NCI-H2107 (cell line): ENCODE results near the gene BICC1.
"Not testable (repeated sequence)": the region's sequence is repeated elsewhere in the genome, so short reads cannot be mapped to it uniquely, and the experiment has no call there.

ENCODE experiments used
- DNase-seq: peaks from one replicate; lab custom pipeline; 2025; lab: John Stamatoyannopoulos, UW

Gene BICC1

DNA sequence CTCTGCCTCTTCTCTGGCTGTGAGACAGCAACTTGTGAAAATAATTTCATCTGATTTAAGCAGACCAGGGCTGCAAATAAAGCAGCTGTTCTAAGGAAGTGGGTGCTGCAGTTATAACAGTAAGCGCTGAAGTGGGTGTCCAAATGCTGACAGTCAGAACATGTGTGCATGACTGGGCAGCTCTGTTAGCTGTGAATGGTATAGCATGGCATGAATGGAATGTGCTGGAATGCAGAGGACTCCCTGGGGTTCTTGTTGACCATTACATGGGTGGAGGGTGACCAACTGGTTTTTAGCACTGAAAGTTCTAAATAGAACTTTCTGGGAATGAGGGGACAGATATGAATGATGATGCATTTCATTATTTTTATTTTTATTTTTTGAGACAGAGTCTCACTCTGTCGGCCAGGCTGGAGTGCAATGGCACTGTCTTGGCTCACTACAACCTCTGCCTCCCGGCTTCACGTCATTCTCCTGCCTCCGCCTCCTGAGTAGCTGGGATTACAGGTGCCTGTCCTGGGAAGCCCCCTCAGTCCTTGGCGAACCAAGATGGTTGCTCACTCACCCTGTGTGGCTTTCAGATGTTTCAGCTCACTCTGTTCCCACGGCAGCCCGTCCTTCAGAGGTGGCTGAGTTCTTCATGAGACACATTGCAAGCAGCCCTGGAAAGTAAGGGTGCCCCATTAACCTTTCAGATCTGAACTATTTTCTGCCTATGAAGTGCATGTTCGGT, 344.0 kb downstream of the BICC1 start:
- DNase-seq = no peak

- no peak for DNase-seq
Observed at GRCh38 chr10:58857251-58857805, 344.7 kb downstream of the BICC1 start.

GRCh38 chr10:58858123-58858522, 345.5 kb downstream of the BICC1 start:
- not testable (repeated sequence) for DNase-seq

DNA sequence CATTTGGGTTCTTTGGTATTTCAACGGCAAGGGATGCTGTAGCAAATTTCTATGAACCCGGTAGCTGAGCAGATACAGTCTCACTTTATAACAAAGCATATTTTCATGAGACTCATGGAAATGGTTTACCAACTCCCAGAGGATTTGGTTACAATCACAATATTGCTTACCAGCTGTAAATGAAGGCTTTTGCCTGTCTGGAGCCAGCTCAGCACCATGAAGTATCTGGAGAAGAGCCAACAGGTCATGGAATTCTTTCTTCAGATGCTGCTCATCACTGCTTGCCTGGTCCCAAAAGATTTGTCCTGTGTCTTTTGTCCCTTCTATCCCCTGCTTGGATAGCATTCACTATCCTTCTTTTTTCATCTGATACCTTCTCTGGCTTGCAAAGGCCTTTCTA, 346.9 kb downstream of the BICC1 start:
- DNase-seq = no peak

GRCh38 chr10:58867683-58868082, 355.0 kb downstream of the BICC1 start:
- no peak for DNase-seq

DNA sequence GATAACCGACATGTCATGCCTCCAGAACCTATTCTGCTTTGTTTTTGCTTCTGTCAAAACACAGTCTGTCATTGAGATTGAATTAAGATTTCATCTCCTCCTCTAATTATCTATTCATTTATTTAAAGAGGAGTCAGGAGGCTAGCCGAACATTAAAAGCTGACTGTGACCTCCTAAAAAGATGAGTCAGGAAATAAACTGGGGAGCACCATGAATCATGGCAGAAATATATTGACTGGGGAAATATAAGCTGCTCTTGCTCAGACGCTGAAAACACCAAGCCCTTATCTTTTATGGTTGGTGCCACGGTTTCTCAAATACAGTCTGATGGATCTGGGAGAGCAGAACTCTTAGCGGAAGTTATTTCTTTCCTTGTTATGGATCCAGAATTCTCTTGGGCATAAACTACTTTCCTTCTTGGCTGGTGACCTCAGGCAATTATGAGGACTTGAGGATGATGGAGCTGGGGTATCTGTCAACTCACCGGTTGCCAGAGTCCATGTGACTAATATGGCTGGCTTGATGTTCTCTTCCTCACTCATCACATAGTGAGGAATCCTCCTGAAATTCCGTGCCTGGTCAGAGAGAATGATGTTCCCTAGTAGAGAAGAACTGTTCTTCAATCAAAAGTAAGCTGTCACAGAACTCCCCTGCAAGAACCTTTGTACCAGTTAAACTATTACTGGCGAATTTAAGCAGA, 356.2 kb downstream of the BICC1 start:
- DNase-seq = no peak

DNA sequence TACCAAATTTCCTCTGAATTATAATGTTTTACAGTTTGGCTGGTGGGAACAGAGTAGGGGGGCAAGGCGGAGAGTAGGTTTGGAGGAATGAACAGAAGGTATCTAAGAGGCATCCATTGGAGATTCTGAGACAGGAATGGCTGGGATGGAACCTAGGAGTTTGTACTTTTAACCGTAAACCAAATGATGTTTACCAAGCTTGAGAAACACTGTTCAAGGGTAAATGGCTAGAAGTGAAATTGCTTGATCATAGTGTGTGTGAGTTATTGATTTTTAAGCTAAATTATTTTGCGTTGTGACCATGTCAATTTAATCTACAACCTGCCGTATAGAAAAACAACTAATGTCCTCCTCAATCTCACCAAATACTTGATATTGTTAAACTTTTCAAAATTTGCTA, 357.4 kb downstream of the BICC1 start:
- DNase-seq = no peak

DNA sequence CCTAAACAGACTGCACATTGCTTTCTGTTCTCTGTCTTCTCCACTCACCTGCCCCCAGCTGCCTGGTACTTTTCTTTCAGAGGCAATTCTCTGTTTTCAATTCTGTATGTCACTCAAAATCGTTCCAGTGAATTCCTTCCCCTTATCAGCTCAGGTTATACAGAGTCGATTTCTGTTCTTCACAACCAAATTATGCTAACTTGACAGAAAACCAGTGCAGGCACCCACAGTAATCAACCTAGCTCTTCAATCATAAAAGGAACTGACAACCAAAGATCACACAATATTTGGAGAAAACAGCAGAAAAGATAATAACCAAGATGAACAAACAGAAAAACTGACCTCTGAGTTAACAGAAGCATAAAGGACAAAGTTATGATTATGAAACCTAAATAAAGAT, 360.5 kb downstream of the BICC1 start:
- DNase-seq = no peak
